ENCODE results near the gene NKD1. TPM values are rescaled to one million over a fixed set of nuclear protein-coding genes. Genes with fewer than 3 reads are reported as not detected.

Gene NKD1
- total and polyA plus RNA-seq, 7 donors: 0.04 to 0.45 (median 0.22) TPM

GRCh38 chr16:50638816-50639670 is 90.8 kb downstream of the NKD1 start:
- H3K36me3 ChIP-seq (ENCODE audit: insufficient read depth in 1 of 2, low read depth in 1 of 2): no peaks in the 10 kb centered on the region
- 74 to 78% (median 78%) methylated on average over 8 of the region's 8 CpGs for WGBS, 3 donors
- no peak for TF ChIP-seq CTCF (IDR thresholded peaks at IDR 0.05)
- no peak overlapping the region for H3K27ac ChIP-seq
- H3K4me3 ChIP-seq: no peak overlapping the region
- peaks cover 0 to 2% (median 0%) of the 10 kb centered on the region in 3 donors for H3K27me3 ChIP-seq (ENCODE audit: insufficient read depth in 3 of 3, low read length in 2 of 3)
- DNase-seq: no peak
- intact Hi-C loops (cut with DNase I): no loop called here
- ATAC-seq: no peak
- H3K9me3 ChIP-seq: no peaks in the 10 kb centered on the region
- no peaks in the 10 kb centered on the region for H3K4me1 ChIP-seq

DNA sequence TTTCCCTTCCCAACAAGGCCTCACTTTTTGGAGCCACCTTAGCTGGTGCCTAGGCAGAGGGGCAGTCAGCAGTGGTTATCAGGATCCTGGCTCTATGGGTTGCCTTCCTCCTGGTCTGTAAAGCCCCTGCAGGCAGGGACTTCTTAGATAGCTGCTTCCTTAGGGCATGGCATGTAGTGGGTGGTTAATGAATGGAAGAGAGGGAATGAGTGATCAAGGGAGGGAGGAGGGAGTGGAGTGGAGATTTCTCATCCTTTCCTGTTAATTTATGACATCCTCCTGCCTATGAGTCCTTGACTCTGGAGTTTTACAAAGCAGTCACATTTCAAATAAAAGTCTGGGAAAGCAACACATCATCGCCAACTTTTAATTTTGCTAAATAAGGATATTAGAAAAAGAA is 92.2 kb downstream of the NKD1 start:
- no peaks in the 10 kb centered on the region for H3K36me3 ChIP-seq (ENCODE audit: insufficient read depth in 1 of 2, low read depth in 1 of 2)
- DNase-seq (no peak), ATAC-seq (no peak)
- H3K27ac ChIP-seq: no peak overlapping the region
- H3K27me3 ChIP-seq (ENCODE audit: insufficient read depth in 3 of 3, low read length in 2 of 3): peaks cover 0 to 2% (median 0%) of the 10 kb centered on the region in 3 donors
- H3K9me3 ChIP-seq: no peaks in the 10 kb centered on the region
- intact Hi-C loops (cut with DNase I): no loop called here
- no peaks in the 10 kb centered on the region for H3K4me1 ChIP-seq
- 94 to 100% (median 99%) methylated on average over 1 of the region's 1 CpG for WGBS, 3 donors
- no peak overlapping the region for H3K4me3 ChIP-seq
- TF ChIP-seq CTCF (IDR thresholded peaks at IDR 0.05): no peak

- no peaks in the 10 kb centered on the region for H3K4me1 ChIP-seq
- H3K4me3 ChIP-seq: no peak overlapping the region
- H3K27me3 ChIP-seq (ENCODE audit: insufficient read depth in 3 of 3, low read length in 2 of 3): peaks cover 0 to 2% (median 0%) of the 10 kb centered on the region in 3 donors
- H3K36me3 ChIP-seq (ENCODE audit: insufficient read depth in 1 of 2, low read depth in 1 of 2): no peaks in the 10 kb centered on the region
- DNase-seq: no peak
- intact Hi-C loops (cut with DNase I): no loop called here
- ATAC-seq: no peak
- H3K9me3 ChIP-seq: no peaks in the 10 kb centered on the region
- 79 to 82% (median 82%) methylated on average over 15 of the region's 15 CpGs for WGBS, 3 donors
- no peak overlapping the region for H3K27ac ChIP-seq
- no peak for TF ChIP-seq CTCF (IDR thresholded peaks at IDR 0.05)
Observed at GRCh38 chr16:50640919-50641817, 93.0 kb downstream of the NKD1 start.

DNA sequence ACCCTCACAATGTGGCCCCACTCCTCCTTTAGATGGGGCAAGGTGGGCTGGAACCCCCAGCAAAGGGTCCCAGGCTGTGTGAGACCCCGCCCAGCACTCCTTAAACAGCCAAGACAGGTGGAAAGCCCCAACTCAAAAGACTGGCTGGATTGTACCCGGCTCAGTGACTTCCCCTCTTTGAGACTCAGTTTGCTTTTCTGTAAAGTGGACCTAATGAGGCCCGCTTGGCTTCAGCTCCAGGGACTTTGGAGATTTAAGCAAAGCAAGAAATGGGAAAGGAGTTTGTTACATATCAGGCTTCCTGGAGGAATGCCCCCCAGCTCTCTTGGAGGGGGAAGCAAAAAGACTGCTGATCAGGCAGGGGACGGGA is 93.6 kb downstream of the NKD1 start:
- no peak overlapping the region for H3K4me3 ChIP-seq
- H3K27me3 ChIP-seq (ENCODE audit: insufficient read depth in 3 of 3, low read length in 2 of 3): peaks cover 0 to 2% (median 0%) of the 10 kb centered on the region in 3 donors
- intact Hi-C loops (cut with DNase I): no loop called here
- no peak for TF ChIP-seq CTCF (IDR thresholded peaks at IDR 0.05)
- no peak for DNase-seq
- no peak overlapping the region for H3K27ac ChIP-seq
- no peaks in the 10 kb centered on the region for H3K36me3 ChIP-seq (ENCODE audit: insufficient read depth in 1 of 2, low read depth in 1 of 2)
- ATAC-seq: no peak
- no peaks in the 10 kb centered on the region for H3K4me1 ChIP-seq
- 91 to 94% (median 93%) methylated on average over 4 of the region's 4 CpGs for WGBS, 3 donors
- H3K9me3 ChIP-seq: no peaks in the 10 kb centered on the region
